Stimulated activated CD4-positive, alpha-beta T cell treated with anti-CD3 and anti-CD28 coated beads, Interleukin-2, amount 100 ng/mL, for 4 hours (primary cell): Measurements from ENCODE around the gene GEMIN5.
"Not testable (repeated sequence)": the region's sequence is repeated elsewhere in the genome, so short reads cannot be mapped to it uniquely, and the experiment has no call there.

Experiments used
- DNase-seq: peaks from one replicate; pipeline ENCODE4 v3.0.0-alpha.2; 2020; ENCODE audit warnings: low read depth

The GEMIN5 gene, protein sequence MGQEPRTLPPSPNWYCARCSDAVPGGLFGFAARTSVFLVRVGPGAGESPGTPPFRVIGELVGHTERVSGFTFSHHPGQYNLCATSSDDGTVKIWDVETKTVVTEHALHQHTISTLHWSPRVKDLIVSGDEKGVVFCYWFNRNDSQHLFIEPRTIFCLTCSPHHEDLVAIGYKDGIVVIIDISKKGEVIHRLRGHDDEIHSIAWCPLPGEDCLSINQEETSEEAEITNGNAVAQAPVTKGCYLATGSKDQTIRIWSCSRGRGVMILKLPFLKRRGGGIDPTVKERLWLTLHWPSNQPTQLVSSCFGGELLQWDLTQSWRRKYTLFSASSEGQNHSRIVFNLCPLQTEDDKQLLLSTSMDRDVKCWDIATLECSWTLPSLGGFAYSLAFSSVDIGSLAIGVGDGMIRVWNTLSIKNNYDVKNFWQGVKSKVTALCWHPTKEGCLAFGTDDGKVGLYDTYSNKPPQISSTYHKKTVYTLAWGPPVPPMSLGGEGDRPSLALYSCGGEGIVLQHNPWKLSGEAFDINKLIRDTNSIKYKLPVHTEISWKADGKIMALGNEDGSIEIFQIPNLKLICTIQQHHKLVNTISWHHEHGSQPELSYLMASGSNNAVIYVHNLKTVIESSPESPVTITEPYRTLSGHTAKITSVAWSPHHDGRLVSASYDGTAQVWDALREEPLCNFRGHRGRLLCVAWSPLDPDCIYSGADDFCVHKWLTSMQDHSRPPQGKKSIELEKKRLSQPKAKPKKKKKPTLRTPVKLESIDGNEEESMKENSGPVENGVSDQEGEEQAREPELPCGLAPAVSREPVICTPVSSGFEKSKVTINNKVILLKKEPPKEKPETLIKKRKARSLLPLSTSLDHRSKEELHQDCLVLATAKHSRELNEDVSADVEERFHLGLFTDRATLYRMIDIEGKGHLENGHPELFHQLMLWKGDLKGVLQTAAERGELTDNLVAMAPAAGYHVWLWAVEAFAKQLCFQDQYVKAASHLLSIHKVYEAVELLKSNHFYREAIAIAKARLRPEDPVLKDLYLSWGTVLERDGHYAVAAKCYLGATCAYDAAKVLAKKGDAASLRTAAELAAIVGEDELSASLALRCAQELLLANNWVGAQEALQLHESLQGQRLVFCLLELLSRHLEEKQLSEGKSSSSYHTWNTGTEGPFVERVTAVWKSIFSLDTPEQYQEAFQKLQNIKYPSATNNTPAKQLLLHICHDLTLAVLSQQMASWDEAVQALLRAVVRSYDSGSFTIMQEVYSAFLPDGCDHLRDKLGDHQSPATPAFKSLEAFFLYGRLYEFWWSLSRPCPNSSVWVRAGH (N-terminal part only)

DNA sequence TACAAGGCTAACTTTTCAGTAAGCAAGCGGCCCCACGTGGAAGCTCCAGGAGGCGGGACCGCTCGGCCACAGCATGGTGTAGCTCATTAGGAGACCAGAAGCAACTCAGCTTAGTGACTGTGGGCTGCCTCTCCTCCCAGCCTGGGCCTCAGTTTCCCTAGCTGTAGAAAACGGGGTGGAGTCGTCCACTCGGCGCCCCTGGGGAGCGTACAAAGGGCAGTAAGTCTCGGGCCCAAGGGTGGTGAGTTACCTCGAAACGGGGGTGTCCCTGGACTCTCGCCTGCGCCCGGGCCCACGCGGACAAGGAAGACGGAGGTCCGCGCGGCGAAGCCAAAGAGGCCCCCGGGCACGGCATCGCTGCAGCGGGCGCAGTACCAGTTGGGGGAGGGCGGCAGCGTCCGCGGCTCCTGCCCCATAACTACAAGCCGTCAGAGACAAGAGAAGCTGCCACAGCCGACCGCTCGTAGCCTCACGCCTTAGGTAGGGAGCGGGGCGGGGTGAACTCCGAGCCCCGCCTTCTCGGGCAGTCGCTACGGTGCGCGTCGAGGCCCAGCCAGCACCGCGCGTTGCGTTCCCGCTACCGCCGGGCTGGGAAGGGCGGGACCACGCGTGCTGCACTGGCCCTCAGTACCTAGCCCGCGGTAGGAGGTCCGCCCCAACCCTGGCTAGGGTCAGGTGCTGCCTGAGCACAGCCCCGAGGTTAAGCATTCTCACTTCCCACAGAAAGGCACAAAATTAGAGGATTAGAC, at the start of gene GEMIN5:
Gene GEMIN5 (minus strand): TSS at position 494 of the 749 bp plus-strand sequence. CDS start 78 bp downstream, at position 416.
- peak; percentile 75 for DNase-seq

DNA sequence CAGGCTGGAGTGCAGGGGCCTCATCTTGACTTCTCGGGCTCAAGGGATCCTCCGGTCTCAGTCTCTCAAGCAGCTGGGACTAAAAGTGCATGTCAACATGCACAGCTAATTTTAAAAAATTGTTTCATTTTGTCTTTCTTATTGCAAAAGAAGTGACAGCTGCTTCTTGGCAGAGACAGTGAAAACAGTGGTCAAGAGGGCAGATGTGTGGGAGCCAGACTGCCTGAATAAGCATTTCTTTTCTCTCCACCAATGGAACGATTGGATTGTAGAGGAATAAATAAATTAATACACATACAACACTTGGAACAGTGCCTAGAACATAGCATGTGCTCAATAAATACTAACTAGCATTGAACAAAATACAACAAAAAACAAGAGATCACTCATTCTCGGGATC, 48.1 kb upstream of the GEMIN5 start:
- DNase-seq = no peak

DNA sequence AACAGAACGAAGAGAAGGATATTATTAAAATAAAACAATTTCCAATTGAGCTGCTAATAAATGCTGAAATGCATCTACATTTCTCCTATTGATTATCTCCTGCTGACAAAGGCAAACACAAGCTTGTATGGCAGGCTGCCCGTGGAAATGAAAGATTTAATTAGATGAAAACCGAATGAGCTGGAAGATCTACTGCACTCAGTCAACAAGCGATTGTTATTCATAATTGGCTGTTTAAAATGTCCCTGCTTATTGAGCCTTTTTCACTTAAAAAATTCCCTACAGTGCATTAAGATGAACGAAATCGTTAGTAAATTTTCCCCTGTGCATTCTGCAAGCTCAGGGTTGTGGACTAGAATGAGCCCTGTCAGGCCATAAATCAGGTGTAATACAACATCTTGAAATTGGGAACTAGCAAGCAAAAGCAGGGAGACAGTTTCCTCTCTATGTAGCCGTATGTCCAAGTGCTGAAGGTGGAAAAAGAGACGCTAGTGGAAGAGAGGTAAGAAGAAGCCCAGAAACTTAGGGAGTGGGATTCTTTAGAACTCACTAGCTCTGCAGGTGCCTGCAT, 47.0 kb upstream of the GEMIN5 start:
- DNase-seq = no peak

DNA sequence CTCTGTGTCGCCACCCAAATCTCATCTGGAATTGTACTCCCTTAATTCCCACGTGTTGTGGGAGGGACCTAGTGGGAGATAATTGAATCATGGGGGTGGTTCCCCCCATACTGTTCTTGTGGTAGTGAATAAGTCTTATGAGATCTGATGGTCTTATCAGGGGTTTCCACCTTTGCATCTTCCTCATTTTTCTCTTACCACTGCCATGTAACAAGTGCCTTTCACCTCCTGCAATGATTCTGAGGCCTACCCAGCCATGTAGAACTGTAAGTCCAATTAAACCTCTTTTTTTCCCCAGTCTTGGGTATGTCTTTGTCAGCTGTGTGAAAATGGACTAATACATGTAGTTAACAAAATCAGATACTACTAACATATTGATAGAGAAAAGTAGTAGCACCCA, 40.3 kb upstream of the GEMIN5 start:
- not testable (repeated sequence) for DNase-seq

DNA sequence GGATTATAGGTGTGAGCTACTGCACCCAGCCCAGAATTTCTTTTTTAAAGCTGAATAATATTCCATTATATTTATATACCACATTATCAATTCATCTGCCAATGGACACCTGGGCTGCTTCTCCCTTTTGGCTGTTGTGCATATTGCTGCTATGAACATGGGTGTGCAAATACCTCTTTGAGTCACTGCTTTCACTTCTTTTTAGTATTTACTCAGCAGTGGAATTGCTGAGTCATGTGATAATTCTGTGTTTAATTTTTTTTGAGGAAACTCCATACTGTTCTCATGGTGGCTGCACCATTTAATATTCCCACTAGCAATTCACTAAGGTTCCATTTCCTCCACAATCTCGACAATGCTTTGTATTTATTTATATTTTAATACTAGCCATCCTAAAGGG, 39.4 kb upstream of the GEMIN5 start:
- DNase-seq = no peak

DNA sequence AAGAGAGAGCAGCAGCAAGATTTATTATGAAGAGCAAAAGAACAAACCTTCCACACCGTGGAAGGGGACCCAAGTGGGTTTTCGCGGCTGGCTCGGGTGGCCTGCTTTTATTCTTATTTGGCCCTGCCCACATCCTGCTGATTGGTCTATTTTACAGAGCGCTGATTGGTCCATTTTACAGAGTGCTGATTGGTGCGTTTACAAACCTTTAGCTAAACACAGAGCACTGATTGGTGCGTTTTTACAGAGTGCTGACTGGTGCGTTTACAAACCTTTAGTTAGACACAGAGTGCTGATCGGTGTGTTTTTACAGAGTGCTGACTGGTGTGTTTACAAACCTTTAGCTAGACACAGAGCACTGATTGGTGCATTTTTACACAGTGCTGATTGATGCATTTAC, 38.1 kb upstream of the GEMIN5 start:
- not testable (repeated sequence) for DNase-seq

DNA sequence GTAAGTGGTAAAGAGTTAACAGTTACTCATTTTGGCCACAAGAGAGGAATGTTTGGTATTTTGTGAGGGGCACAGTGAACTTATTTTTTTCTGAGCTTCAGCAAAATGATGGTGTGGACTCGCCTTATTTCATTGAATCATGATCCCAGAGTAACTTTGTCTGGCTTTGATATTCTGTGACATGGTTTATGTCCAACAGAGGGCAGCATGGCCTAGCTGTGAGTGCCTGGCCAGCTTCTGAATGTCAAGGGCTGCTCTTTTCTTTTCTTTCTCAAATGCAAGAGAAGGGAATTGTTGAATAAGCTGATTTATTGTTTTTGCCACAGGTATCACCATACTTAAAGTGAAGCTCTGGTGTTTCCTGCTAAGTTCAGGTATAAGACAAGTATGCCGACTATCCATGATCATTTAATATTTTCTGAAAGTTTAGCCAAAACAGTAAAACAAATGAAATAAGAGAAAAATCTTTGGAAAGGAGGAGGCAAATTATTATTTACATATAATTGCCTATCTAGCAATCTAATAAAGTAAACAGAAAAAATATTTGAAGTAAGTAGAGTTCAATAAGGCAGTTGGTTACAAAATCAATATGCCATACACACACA, 34.6 kb upstream of the GEMIN5 start:
- DNase-seq = no peak

DNA sequence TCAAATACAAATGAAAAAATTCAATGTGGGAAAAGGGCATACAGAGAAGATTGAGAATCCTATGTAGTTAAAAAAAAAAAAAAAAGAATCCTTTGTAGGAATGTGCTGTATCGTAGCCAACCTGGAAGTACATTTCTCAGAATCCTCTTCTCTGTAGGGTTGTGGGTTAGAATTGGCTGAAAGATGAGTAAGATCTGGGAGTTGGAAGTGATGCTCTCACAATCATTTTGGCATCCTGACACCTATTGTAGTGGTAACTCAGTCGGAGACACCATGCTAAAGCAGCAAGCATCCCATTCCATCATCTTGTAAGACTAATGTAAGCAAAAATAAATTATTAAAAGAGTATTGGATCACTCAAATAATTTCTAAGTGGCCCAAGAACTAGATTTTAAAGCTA, 33.5 kb upstream of the GEMIN5 start:
- DNase-seq = no peak

DNA sequence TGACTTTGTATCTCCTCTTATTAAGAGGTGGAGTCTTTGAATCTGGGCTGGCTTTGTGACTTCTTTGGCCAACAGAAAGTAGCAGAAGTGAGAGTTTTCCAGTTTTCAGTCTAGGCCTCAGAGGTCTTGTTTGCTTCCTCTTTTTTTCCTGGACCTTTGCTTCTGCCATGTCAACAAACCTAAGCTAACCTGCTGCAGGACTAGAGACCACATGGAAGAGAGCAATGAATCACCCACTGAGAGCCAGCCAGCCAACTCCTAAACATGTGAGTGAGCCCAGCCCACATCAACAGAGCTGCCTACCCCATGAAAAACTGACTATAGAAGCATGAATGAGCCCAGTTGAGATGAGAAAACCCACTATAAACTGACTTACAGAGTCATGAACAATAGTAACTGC, 32.7 kb upstream of the GEMIN5 start:
- DNase-seq = no peak

DNA sequence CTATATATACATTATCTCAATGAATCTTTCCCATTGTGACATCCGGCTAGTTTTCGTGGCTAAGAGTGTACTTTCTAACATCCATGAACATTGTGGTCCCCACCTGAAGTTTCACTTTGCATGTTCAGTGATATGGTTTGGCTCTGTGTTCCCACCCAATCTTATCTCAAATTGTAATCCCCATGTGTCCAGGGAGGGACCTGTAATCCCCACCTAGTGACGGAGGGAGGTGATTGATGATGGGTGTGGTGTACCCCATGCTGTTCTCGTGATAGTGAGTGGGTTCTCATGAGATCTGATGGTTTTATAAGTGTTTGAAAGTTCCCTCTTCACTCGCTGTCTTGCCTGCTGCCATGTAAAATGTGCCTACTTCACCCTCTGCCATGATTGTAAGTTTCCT, 30.9 kb upstream of the GEMIN5 start:
- no peak for DNase-seq

DNA sequence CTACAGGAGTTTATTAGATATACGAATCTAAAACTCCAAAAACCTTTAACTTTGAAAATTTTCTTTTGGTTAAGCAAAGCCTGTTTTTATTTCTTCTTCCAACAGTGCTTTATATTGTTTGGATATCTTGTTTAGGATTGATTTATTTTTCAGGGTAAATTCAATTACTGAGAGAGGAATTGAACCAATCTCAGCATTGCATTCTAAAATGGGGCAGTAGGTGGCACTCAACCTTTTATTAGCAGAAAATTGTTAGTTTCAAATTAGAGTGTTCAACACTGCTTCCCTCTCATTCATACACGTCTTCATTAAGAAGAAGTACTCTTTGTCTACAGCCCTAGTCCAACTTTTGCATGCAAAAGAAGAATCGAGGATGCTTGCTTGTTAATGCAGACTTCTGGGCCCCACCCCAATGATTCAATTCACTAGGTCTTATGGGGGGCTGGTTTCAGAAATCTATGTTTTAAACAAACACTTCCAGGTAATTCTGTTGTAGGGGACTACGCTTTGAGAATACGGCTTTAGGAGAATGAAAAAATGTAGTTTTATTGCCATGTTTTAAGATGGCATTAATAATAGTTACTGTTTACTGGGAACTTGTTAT, 29.5 kb upstream of the GEMIN5 start:
- DNase-seq = no peak

DNA sequence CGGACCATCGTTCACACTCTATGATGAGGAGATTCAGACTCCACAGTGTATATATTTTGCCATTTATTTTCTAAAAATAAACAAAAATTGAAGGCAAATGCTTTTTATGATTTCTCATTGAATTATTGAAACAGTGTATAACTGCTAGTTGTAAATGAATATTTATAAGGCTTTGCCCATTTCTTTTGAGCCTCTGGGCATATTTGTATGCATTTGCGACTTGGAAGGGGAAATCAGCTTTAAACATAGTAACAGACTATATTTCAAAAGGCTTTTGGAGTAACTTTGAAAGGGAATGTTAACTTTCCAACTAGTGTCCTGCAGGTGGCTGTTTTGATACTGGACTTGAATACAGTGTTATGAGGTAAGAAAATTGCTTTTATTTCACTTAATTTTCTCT, 28.9 kb upstream of the GEMIN5 start:
- no peak for DNase-seq

DNA sequence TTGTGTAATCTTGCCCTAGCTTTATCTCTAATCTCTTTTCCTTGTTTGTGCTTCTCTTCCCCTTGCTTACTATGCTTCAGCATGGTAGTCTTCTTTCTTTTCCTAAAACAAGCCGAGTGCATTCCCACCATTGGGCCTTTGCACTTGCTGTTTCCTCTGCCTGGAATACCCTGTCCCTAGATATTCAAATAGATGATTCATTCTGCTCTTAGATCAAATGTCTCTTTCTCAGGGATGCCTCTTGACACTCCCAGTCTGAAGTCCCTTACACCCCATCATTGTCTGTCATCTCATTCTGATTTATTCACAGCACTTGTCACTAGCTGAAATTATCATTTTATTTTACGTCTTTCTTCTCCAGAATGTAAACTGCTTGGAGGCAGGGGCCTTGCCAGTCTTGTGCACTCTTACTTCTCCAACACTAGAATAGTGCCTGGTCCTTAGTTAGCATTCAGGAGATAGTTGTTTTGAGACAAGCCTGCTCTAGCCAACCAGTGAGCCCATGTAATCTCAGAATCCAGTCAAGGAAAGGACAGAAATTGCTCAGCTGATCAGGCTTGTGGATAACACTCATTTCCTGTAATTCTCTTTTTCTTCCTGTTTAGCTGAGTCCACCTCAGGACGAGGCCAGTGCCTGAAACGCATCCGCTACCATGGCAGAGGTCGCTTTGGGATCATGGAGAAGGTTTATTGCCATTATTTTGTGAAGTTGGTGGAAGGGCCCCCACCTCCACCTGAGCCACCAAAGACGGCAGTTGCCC, 28.2 kb upstream of the GEMIN5 start:
- no peak for DNase-seq

DNA sequence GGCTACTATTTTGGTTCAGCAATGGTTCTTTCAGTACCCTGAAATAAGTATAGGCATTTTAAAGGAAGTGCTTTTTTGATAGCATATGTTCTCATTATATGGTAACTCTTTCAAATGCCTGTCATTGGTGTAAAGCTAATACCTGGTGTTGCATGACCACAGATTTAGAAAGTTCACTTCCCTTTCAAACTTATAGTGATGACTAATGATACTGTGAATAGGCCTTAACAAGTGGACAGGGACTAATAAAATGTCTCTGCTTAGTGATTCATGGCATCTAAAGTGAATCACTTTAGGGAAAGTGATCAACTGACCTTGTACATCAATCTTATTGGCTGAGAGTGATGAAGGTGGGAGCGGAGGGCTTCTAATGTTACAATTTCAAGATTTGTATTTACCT, 24.5 kb upstream of the GEMIN5 start:
- no peak for DNase-seq

DNA sequence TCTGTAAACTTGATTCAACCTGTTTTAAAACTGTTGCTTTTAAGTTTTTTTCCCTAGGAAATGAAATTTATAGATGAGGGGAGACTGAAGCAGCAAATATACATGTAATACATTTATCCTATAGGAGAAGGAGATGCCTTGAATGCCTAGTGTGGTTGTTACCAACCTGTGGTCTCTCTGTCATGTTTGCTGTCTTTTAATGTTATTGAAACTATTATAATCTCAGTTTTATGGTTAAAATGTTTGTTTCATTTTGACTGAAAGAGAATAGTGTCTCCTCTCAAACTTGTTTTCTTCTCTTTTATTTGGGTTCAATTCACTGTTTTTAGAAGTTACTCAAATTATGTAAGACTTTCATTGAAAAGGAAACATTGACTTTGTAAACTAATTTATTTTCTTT, 18.7 kb upstream of the GEMIN5 start:
- DNase-seq = no peak

DNA sequence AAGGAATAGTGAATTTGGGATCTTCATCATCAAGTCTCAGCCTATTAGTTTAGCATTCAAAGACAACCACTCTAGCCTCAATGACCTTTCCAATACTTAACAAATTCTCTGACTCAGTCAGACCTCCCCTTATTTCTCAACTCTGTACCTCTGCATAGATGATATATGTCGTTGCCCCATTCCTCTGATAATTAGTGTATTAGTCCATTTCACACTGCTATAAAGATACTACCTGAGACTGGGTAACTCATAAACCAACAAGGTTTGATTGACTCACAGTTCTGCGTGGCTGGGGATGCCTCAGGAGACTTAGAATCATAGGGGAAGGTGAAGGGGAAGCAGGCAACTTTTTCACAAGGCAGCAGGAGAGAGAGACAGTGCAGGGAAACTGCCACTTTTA, 11.8 kb upstream of the GEMIN5 start:
- no peak for DNase-seq

DNA sequence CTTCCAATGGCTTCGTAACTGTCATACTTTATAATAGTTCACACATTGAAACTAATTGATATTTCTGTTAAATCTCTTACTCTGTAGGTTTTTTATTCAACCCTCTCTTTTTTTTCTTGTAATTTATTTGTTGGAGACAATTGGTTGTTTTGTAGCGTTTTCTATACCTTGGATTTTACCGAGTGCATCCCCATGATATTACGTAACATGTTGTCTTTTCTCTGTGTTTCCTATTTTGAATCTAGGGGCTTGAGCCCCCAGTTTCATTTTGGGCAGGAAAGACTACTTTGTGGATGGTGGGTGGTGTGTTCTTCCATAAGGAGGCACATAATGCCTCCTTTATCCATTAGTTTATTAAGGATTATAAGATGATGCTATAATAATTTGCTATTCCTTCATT, 10.3 kb upstream of the GEMIN5 start:
- no peak for DNase-seq

DNA sequence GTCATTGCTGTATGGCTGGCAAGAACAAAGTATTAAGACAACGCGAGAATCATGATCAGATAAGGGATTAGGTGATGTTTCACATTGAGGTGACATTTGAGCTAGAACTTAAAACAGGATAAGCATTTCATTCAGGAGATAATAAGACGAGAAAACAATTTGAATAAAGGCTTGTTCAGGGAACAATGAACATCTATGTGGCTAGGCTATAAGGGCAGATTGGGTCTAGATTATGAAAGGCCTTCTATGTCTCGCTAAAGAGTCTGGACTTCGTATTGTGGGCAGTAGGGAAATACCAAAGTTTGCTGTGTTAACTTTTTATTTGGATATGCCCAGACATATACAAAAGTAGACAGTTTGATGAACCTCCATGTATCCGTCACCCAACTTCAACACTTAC, 9.8 kb upstream of the GEMIN5 start:
- no peak for DNase-seq

DNA sequence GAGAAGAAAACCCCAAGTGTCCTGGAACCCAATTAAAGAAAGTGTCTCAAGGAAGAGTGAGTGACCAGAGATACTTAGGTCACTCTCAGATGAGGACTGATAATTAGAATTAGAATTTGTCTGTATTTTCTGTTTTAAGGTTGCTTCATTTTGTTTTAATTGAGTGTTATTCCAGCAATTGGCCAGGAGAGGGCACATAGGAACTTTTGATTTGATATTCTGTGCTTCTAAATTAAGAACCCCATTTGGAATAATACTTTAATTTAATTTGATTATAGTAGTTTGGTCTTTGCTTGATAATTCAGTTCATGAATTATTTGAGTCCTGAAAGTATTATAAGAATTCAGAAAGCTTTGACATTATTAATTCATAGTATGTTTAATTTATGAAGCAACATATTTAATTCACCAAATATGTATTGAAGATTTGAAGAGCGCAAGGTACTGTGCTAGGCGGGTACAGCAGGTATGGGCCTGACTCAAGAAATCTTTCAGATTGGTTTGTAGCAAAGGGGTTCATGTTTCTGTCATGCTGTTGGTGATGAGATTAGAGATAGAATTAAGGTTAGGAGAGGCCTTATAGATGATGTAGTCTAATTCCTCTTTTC, 7.8 kb upstream of the GEMIN5 start:
- no peak for DNase-seq
